ENCODE measurements around the gene AUNIP.

AUNIP gene

GRCh38 chr1:25808481-25809244 lies 50.6 kb downstream of the AUNIP start:
- H3K23ac ChIP-seq (ENCODE audit: low read depth, low read length, poor library complexity): peak overlapping the region; percentile 82
- no CpG with 5 or more reads among the region's 34 CpGs for WGBS, 2 donors (ENCODE audit: extremely low coverage in 2 of 2, insufficient read length in 2 of 2, insufficient replicate concordance in 1 of 2)
- no peak overlapping the region for H4K8ac ChIP-seq (ENCODE audit: low read depth, low read length)
- H3K79me1 ChIP-seq (ENCODE audit: low read depth, low read length): peaks cover 13% of the 10 kb centered on the region
- no peak overlapping the region for H3K4ac ChIP-seq (ENCODE audit: low read length)
- H2BK5ac ChIP-seq (ENCODE audit: low read length): no peak overlapping the region
- H2AFZ ChIP-seq (ENCODE audit: low read length): no peak overlapping the region
- H3K18ac ChIP-seq (ENCODE audit: low read length): no peak overlapping the region
- no peak overlapping the region for H2AK5ac ChIP-seq (ENCODE audit: low read depth, low read length)
- H3K14ac ChIP-seq (ENCODE audit: low read length): no peak overlapping the region
- H2BK12ac ChIP-seq (ENCODE audit: low read length): no peak overlapping the region
- no peak for DNase-seq (ENCODE audit: low spot score)
- H4K91ac ChIP-seq (ENCODE audit: low read depth, low read length, poor library complexity): no peak overlapping the region
- no peak overlapping the region for H2BK120ac ChIP-seq (ENCODE audit: low read depth, low read length)
- H3K9me3 ChIP-seq (replicated peaks in 1 of 2; ENCODE audit: control insufficient read depth in 2 of 2, insufficient read depth in 1 of 2, low read depth in 1 of 2, low read length in 2 of 2): no peaks in the 10 kb centered on the region
- no peak overlapping the region for H3K27ac ChIP-seq (replicated peaks; ENCODE audit: low read length)
- no peak overlapping the region for H3K4me2 ChIP-seq (ENCODE audit: insufficient read depth, low read length, poor library complexity, severe bottlenecking)
- peaks cover 42 to 87% of the 10 kb centered on the region in 2 donors for H3K36me3 ChIP-seq (replicated peaks in 1 of 2; ENCODE audit: control insufficient read depth in 2 of 2, insufficient read depth in 2 of 2, low read length in 2 of 2)
- H3K27me3 ChIP-seq (ENCODE audit: control insufficient read depth in 3 of 3, insufficient read depth in 3 of 3, low read depth in 1 of 3, low read length in 3 of 3): no peaks in the 10 kb centered on the region
- H3K4me1 ChIP-seq (ENCODE audit: control insufficient read depth in 2 of 2, insufficient read depth in 1 of 2, low read depth in 1 of 2, low read length in 2 of 2): peaks cover 4 to 8% of the 10 kb centered on the region in 2 donors
- H3K4me3 ChIP-seq (ENCODE audit: low read length in 2 of 2): no peak overlapping the region
- no peak overlapping the region for H2BK15ac ChIP-seq (ENCODE audit: low read length)
- no peak overlapping the region for H3K9ac ChIP-seq (ENCODE audit: low read depth, low read length, poor library complexity)

- no peak overlapping the region for H2AK5ac ChIP-seq (ENCODE audit: low read depth, low read length)
- no peak overlapping the region for H2BK120ac ChIP-seq (ENCODE audit: low read depth, low read length)
- no peaks in the 10 kb centered on the region for H3K9me3 ChIP-seq (replicated peaks in 1 of 2; ENCODE audit: control insufficient read depth in 2 of 2, insufficient read depth in 1 of 2, low read depth in 1 of 2, low read length in 2 of 2)
- H3K4me1 ChIP-seq (ENCODE audit: control insufficient read depth in 2 of 2, insufficient read depth in 1 of 2, low read depth in 1 of 2, low read length in 2 of 2): peaks cover 7 to 10% of the 10 kb centered on the region in 2 donors
- peak overlapping the region; percentile 66 for H3K9ac ChIP-seq (ENCODE audit: low read depth, low read length, poor library complexity)
- H3K23ac ChIP-seq (ENCODE audit: low read depth, low read length, poor library complexity): no peak overlapping the region
- no peak overlapping the region for H3K18ac ChIP-seq (ENCODE audit: low read length)
- H4K8ac ChIP-seq (ENCODE audit: low read depth, low read length): no peak overlapping the region
- no peak overlapping the region for H4K91ac ChIP-seq (ENCODE audit: low read depth, low read length, poor library complexity)
- H3K14ac ChIP-seq (ENCODE audit: low read length): no peak overlapping the region
- no peak for DNase-seq (ENCODE audit: low spot score)
- no peaks in the 10 kb centered on the region for H3K27me3 ChIP-seq (ENCODE audit: control insufficient read depth in 3 of 3, insufficient read depth in 3 of 3, low read depth in 1 of 3, low read length in 3 of 3)
- H3K4me2 ChIP-seq (ENCODE audit: insufficient read depth, low read length, poor library complexity, severe bottlenecking): no peak overlapping the region
- no peak overlapping the region for H2BK15ac ChIP-seq (ENCODE audit: low read length)
- H2BK5ac ChIP-seq (ENCODE audit: low read length): no peak overlapping the region
- H3K4me3 ChIP-seq (ENCODE audit: low read length in 2 of 2): no peak overlapping the region
- H3K4ac ChIP-seq (ENCODE audit: low read length): no peak overlapping the region
- no CpG with 5 or more reads among the region's 20 CpGs for WGBS, 2 donors (ENCODE audit: extremely low coverage in 2 of 2, insufficient read length in 2 of 2, insufficient replicate concordance in 1 of 2)
- no peak overlapping the region for H2AFZ ChIP-seq (ENCODE audit: low read length)
- no peak overlapping the region for H3K27ac ChIP-seq (replicated peaks; ENCODE audit: low read length)
- peaks cover 35 to 80% of the 10 kb centered on the region in 2 donors for H3K36me3 ChIP-seq (replicated peaks in 1 of 2; ENCODE audit: control insufficient read depth in 2 of 2, insufficient read depth in 2 of 2, low read length in 2 of 2)
- no peak overlapping the region for H2BK12ac ChIP-seq (ENCODE audit: low read length)
- H3K79me1 ChIP-seq (ENCODE audit: low read depth, low read length): peaks cover 9% of the 10 kb centered on the region
Observed at GRCh38 chr1:25807480-25808390, 51.5 kb downstream of the AUNIP start.

GRCh38 chr1:25806418-25806817 lies 52.8 kb downstream of the AUNIP start:
- Histone ChIP-seq H3K4ac (ENCODE audit: low read length) (no peak overlapping the region), H3K14ac (ENCODE audit: low read length) (no peak overlapping the region), H2BK12ac (ENCODE audit: low read length) (no peak overlapping the region), H3K79me1 (ENCODE audit: low read depth, low read length) (peaks cover 5% of the 10 kb centered on the region), H3K4me3 (ENCODE audit: low read length in 2 of 2) (no peak overlapping the region), H2BK120ac (ENCODE audit: low read depth, low read length) (no peak overlapping the region), H3K23ac (ENCODE audit: low read depth, low read length, poor library complexity) (no peak overlapping the region), H3K4me2 (ENCODE audit: insufficient read depth, low read length, poor library complexity, severe bottlenecking) (no peak overlapping the region), H3K9ac (ENCODE audit: low read depth, low read length, poor library complexity) (no peak overlapping the region), H4K91ac (ENCODE audit: low read depth, low read length, poor library complexity) (no peak overlapping the region), H3K18ac (ENCODE audit: low read length) (no peak overlapping the region), H2AK5ac (ENCODE audit: low read depth, low read length) (no peak overlapping the region), H3K4me1 (ENCODE audit: control insufficient read depth in 2 of 2, insufficient read depth in 1 of 2, low read depth in 1 of 2, low read length in 2 of 2) (peaks cover 9 to 11% of the 10 kb centered on the region in 2 donors), H3K27ac (replicated peaks; ENCODE audit: low read length) (no peak overlapping the region), H2AFZ (ENCODE audit: low read length) (no peak overlapping the region), H2BK5ac (ENCODE audit: low read length) (no peak overlapping the region), H3K27me3 (ENCODE audit: control insufficient read depth in 3 of 3, insufficient read depth in 3 of 3, low read depth in 1 of 3, low read length in 3 of 3) (no peaks in the 10 kb centered on the region), H4K8ac (ENCODE audit: low read depth, low read length) (no peak overlapping the region), H3K9me3 (replicated peaks in 1 of 2; ENCODE audit: control insufficient read depth in 2 of 2, insufficient read depth in 1 of 2, low read depth in 1 of 2, low read length in 2 of 2) (no peaks in the 10 kb centered on the region), H3K36me3 (replicated peaks in 1 of 2; ENCODE audit: control insufficient read depth in 2 of 2, insufficient read depth in 2 of 2, low read length in 2 of 2) (peaks cover 32 to 68% of the 10 kb centered on the region in 2 donors), H2BK15ac (ENCODE audit: low read length) (no peak overlapping the region)
- no CpG with 5 or more reads among the region's 4 CpGs for WGBS, 2 donors (ENCODE audit: extremely low coverage in 2 of 2, insufficient read length in 2 of 2, insufficient replicate concordance in 1 of 2)
- no peak for DNase-seq (ENCODE audit: low spot score)

- Histone ChIP-seq H3K4me3 (ENCODE audit: low read length in 2 of 2) (no peak overlapping the region), H4K8ac (ENCODE audit: low read depth, low read length) (no peak overlapping the region), H3K9ac (ENCODE audit: low read depth, low read length, poor library complexity) (peak overlapping the region; percentile 35), H2AK5ac (ENCODE audit: low read depth, low read length) (no peak overlapping the region), H3K27me3 (ENCODE audit: control insufficient read depth in 3 of 3, insufficient read depth in 3 of 3, low read depth in 1 of 3, low read length in 3 of 3) (no peaks in the 10 kb centered on the region), H2BK15ac (ENCODE audit: low read length) (no peak overlapping the region), H3K27ac (replicated peaks; ENCODE audit: low read length) (no peak overlapping the region), H2BK120ac (ENCODE audit: low read depth, low read length) (no peak overlapping the region), H3K23ac (ENCODE audit: low read depth, low read length, poor library complexity) (peak overlapping the region; percentile 71), H3K18ac (ENCODE audit: low read length) (no peak overlapping the region), H3K79me1 (ENCODE audit: low read depth, low read length) (peaks cover 5% of the 10 kb centered on the region), H2BK5ac (ENCODE audit: low read length) (peak overlapping the region; percentile 63), H2AFZ (ENCODE audit: low read length) (no peak overlapping the region), H3K4me1 (ENCODE audit: control insufficient read depth in 2 of 2, insufficient read depth in 1 of 2, low read depth in 1 of 2, low read length in 2 of 2) (peaks cover 13% of the 10 kb centered on the region in 2 donors), H3K36me3 (replicated peaks in 1 of 2; ENCODE audit: control insufficient read depth in 2 of 2, insufficient read depth in 2 of 2, low read length in 2 of 2) (peaks cover 27 to 62% of the 10 kb centered on the region in 2 donors), H3K14ac (ENCODE audit: low read length) (no peak overlapping the region), H2BK12ac (ENCODE audit: low read length) (no peak overlapping the region), H4K91ac (ENCODE audit: low read depth, low read length, poor library complexity) (no peak overlapping the region), H3K4ac (ENCODE audit: low read length) (no peak overlapping the region), H3K9me3 (replicated peaks in 1 of 2; ENCODE audit: control insufficient read depth in 2 of 2, insufficient read depth in 1 of 2, low read depth in 1 of 2, low read length in 2 of 2) (no peaks in the 10 kb centered on the region), H3K4me2 (ENCODE audit: insufficient read depth, low read length, poor library complexity, severe bottlenecking) (no peak overlapping the region)
- DNase-seq (ENCODE audit: low spot score): no peak
- no CpG with 5 or more reads among the region's 3 CpGs for WGBS, 2 donors (ENCODE audit: extremely low coverage in 2 of 2, insufficient read length in 2 of 2, insufficient replicate concordance in 1 of 2)
Observed at GRCh38 chr1:25805863-25806225, 53.4 kb downstream of the AUNIP start.
